ENCODE results near the gene SMYD1. TPM values are rescaled to one million over a fixed set of nuclear protein-coding genes. Genes with fewer than 3 reads are reported as not detected.

SMYD1 gene
- total and polyA plus RNA-seq, 10 of the 15 experiments (the other 5 are each of a cell fraction or from before 2014, with no cell fraction given): 0.09 TPM; not detected in 9

DNA sequence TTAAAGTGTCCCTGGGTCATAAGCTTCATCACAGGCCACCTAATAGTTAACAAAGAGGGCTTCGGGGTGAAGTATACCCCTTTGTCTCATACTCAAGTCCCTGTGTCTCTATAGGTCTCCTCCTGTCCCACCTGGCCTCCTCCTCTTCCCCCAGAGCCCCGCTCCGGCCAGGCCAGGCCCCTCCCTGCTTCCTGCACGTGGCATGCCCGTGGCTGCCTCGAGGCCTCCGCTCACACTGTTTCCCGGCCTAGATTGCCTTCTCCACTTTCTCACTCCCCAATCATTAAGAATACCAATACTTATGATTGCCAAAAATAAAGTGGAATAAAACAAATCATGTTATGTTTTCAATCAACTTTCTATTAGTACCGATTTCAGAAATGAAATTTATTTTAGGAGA is 18.8 kb downstream of the SMYD1 start (continued):
- TF ChIP-seq, protein P1, sequence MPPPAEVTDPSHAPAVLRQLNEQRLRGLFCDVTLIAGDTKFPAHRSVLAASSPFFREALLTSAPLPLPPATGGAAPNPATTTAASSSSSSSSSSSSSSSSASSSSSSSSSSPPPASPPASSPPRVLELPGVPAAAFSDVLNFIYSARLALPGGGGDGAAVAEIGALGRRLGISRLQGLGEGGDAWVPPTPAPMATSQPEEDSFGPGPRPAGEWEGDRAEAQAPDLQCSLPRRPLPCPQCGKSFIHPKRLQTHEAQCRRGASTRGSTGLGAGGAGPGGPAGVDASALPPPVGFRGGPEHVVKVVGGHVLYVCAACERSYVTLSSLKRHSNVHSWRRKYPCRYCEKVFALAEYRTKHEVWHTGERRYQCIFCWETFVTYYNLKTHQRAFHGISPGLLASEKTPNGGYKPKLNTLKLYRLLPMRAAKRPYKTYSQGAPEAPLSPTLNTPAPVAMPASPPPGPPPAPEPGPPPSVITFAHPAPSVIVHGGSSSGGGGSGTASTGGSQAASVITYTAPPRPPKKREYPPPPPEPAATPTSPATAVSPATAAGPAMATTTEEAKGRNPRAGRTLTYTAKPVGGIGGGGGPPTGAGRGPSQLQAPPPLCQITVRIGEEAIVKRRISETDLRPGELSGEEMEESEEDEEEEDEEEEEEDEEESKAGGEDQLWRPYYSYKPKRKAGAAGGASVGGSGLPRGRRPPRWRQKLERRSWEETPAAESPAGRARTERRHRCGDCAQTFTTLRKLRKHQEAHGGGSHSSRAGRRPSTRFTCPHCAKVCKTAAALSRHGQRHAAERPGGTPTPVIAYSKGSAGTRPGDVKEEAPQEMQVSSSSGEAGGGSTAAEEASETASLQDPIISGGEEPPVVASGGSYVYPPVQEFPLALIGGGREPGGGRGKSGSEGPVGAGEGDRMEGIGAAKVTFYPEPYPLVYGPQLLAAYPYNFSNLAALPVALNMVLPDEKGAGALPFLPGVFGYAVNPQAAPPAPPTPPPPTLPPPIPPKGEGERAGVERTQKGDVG (CRISPR knock-in tag; IDR thresholded peaks at IDR 0.05): no peak
- TF ChIP-seq FOXK2 (IDR thresholded peaks at IDR 0.05): no peak
- TF ChIP-seq, protein P2, sequence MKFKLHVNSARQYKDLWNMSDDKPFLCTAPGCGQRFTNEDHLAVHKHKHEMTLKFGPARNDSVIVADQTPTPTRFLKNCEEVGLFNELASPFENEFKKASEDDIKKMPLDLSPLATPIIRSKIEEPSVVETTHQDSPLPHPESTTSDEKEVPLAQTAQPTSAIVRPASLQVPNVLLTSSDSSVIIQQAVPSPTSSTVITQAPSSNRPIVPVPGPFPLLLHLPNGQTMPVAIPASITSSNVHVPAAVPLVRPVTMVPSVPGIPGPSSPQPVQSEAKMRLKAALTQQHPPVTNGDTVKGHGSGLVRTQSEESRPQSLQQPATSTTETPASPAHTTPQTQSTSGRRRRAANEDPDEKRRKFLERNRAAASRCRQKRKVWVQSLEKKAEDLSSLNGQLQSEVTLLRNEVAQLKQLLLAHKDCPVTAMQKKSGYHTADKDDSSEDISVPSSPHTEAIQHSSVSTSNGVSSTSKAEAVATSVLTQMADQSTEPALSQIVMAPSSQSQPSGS (IDR thresholded peaks at IDR 0.05; ENCODE audit: low read length): no peak
- TF ChIP-seq, protein P3, sequence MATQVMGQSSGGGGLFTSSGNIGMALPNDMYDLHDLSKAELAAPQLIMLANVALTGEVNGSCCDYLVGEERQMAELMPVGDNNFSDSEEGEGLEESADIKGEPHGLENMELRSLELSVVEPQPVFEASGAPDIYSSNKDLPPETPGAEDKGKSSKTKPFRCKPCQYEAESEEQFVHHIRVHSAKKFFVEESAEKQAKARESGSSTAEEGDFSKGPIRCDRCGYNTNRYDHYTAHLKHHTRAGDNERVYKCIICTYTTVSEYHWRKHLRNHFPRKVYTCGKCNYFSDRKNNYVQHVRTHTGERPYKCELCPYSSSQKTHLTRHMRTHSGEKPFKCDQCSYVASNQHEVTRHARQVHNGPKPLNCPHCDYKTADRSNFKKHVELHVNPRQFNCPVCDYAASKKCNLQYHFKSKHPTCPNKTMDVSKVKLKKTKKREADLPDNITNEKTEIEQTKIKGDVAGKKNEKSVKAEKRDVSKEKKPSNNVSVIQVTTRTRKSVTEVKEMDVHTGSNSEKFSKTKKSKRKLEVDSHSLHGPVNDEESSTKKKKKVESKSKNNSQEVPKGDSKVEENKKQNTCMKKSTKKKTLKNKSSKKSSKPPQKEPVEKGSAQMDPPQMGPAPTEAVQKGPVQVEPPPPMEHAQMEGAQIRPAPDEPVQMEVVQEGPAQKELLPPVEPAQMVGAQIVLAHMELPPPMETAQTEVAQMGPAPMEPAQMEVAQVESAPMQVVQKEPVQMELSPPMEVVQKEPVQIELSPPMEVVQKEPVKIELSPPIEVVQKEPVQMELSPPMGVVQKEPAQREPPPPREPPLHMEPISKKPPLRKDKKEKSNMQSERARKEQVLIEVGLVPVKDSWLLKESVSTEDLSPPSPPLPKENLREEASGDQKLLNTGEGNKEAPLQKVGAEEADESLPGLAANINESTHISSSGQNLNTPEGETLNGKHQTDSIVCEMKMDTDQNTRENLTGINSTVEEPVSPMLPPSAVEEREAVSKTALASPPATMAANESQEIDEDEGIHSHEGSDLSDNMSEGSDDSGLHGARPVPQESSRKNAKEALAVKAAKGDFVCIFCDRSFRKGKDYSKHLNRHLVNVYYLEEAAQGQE (IDR thresholded peaks at IDR 0.05; ENCODE audit: low read depth, low read length): no peak
- TF ChIP-seq EP300 (IDR thresholded peaks at IDR 0.05; ENCODE audit: borderline replicate concordance in 1 of 2, control insufficient read depth in 1 of 2, low read depth in 2 of 2, low read length in 2 of 2): no peak

Data from GM12878 (cell line).